Measurements from ENCODE around the gene SPOCK2.

SPOCK2 gene

DNA sequence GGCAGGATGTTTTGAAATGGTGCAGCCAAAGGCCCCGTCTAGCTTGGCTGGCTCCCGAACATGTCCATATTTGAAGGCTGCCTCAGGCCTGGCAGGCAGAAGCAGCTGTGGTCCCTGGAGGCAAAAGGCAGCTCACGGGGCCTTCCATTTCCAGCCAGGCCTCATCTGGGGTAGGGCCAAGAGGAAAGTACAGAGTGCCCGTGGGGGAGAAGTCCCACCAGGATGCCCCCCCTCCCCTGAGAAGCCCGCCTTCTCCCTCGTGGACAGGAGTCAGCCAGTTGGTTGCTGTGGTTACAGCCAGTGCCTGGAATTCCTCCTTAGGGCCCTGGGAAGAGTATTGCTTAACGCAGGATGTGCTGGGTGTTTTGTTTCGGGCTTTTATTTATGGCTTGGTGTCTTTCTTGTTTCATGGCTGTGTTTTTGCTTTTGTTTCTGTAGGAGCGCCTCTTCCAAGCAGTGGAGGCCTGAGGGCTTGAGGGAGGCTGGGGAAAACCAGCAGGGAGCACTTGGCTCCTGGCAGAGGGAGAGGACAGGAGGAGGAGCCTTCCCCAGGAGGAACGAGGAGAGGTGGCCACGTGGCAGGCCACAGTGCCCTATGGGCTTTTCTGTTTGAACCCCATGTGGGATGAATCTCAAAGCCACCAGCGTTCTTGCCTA, 78.8 kb downstream of the SPOCK2 start:
- DNase-seq (ENCODE audit: low read depth), result peak; percentile 60

- no peak for DNase-seq (ENCODE audit: low read depth)
These were observed 79.3 kb downstream of the SPOCK2 start for GRCh38 chr10:72009051-72009424.

Data from non-pigmented ciliary epithelial cell (primary cell).